Neural cell (in vitro differentiated cells): Measurements from ENCODE around the gene NFYC. TPM values are rescaled to one million over a fixed set of nuclear protein-coding genes. Genes with fewer than 3 reads are reported as not detected.

Source experiments
- H2AFZ ChIP-seq: fragments of 200-600, 300-800 bp; sonication (generic), shearing (Covaris generic); 2 replicates; pipeline ENCODE4 v1.6.0; 2014; ENCODE audit warnings: low read depth, mild to moderate bottlenecking, antibody characterized with exemption, low read length, moderate library complexity
- H3F3A ChIP-seq: fragments of 200-600 bp; shearing (Covaris generic); 2 replicates; pipeline ENCODE4 v1.6.1; 2016; ENCODE audit warnings: mild to moderate bottlenecking, moderate library complexity, mixed read lengths, antibody characterized with exemption, low read length; ENCODE audit not compliant: insufficient read depth, poor library complexity, severe bottlenecking
- H3K27ac ChIP-seq: fragments of 200-600, 300-800 bp; sonication (generic), shearing (Covaris generic); 2 replicates; pipeline ENCODE4 v1.5.1; 2014; ENCODE audit warnings: mild to moderate bottlenecking, low read length, moderate library complexity
- H3K27me3 ChIP-seq: fragments of 300-800, 200-600 bp; sonication (generic), shearing (Covaris generic); 2 replicates; pipeline ENCODE4 v1.6.0; 2014; ENCODE audit warnings: mild to moderate bottlenecking, low read depth, low read length, moderate library complexity; ENCODE audit not compliant: insufficient read depth
- H3K36me3 ChIP-seq: fragments of 300-800, 200-600 bp; sonication (generic), shearing (Covaris generic); 2 replicates; pipeline ENCODE4 v1.5.1; 2014; ENCODE audit warnings: mild to moderate bottlenecking, antibody characterized with exemption, low read length, moderate library complexity; ENCODE audit not compliant: insufficient read depth
- H3K4me2 ChIP-seq: fragments of 300-800, 200-600 bp; sonication (generic), shearing (Covaris generic); 2 replicates; pipeline ENCODE4 v1.6.0; 2014; ENCODE audit warnings: mild to moderate bottlenecking, low read length
- H3K4me3 ChIP-seq: fragments of 300-800, 200-600 bp; sonication (generic), shearing (Covaris generic); 2 replicates; pipeline ENCODE4 v1.5.1; 2014; ENCODE audit warnings: mild to moderate bottlenecking, low read length, moderate library complexity
- H3K79me2 ChIP-seq: fragments of 200-600 bp; shearing (Covaris generic); replicated peaks from 2 replicates; pipeline ENCODE4 v1.6.0; 2014; ENCODE audit warnings: mild to moderate bottlenecking, low read length, moderate library complexity; ENCODE audit not compliant: insufficient read depth
- H3K9ac ChIP-seq: fragments of 300-800, 200-600 bp; sonication (generic), shearing (Covaris generic); 2 replicates; pipeline ENCODE4 v1.6.1; 2016; ENCODE audit warnings: mild to moderate bottlenecking, low read length, mixed read lengths
- H3K9me2 ChIP-seq: fragments of 200-600 bp; shearing (Covaris generic); 2 replicates; pipeline ENCODE4 v1.6.1; 2016; ENCODE audit warnings: mild to moderate bottlenecking, low read length, mixed read lengths; ENCODE audit not compliant: insufficient read depth
- H3K9me3 ChIP-seq: fragments of 200-600, 300-800 bp; sonication (generic), shearing (Covaris generic); 2 replicates; pipeline ENCODE4 v1.6.1; 2016; ENCODE audit warnings: mild to moderate bottlenecking, mixed run types, low read length, moderate library complexity, mixed read lengths
- H4K20me1 ChIP-seq: fragments of 200-600 bp; shearing (Covaris generic); 2 replicates; pipeline ENCODE4 v1.6.1; 2016; ENCODE audit warnings: mild to moderate bottlenecking, mixed run types; ENCODE audit not compliant: insufficient read depth
- EP300 ChIP-seq: fragments of 450-650 bp; conservative IDR thresholded peaks from 2 replicates; pipeline ENCODE4 v1.6.1; 2014; ENCODE audit warnings: antibody characterized with exemption, mild to moderate bottlenecking, moderate library complexity; ENCODE audit not compliant: poor library complexity, severe bottlenecking
- EZH2 ChIP-seq: fragments of 200-600, 300-800 bp; shearing (Covaris generic), sonication (generic); IDR thresholded peaks from 2 replicates; pipeline ENCODE4 v1.6.1; 2014; ENCODE audit warnings: antibody characterized with exemption, low read length, borderline replicate concordance, mild to moderate bottlenecking; ENCODE audit not compliant: insufficient read depth, poor library complexity, severe bottlenecking
- MXI1 ChIP-seq: fragments of 450-650 bp; conservative IDR thresholded peaks from 2 replicates; pipeline ENCODE4 v1.6.1; 2014; ENCODE audit warnings: antibody characterized with exemption, mild to moderate bottlenecking; ENCODE audit not compliant: poor library complexity, severe bottlenecking
- POLR2AphosphoS5 ChIP-seq: IDR thresholded peaks from 2 replicates; pipeline ENCODE4 v1.6.1; 2012
- RAD21 ChIP-seq: fragments of 450-650 bp; conservative IDR thresholded peaks from 2 replicates; pipeline ENCODE4 v1.6.1; 2014; ENCODE audit warnings: antibody characterized with exemption, mild to moderate bottlenecking, moderate library complexity
- SMC3 ChIP-seq: fragments of 450-650 bp; conservative IDR thresholded peaks from 2 replicates; pipeline ENCODE4 v1.6.1; 2014; ENCODE audit warnings: antibody characterized with exemption, mild to moderate bottlenecking, moderate library complexity; ENCODE audit not compliant: poor library complexity
- TAF1 ChIP-seq: IDR thresholded peaks from 2 replicates; pipeline ENCODE4 v1.6.1; 2012; ENCODE audit warnings: low read depth
- polyA plus RNA-seq: library from polyadenylated mRNA; depleted of rRNA; stranded (reverse); fragments of >200 nt; gene quantifications from 2 replicates; pipeline ENCODE4 v1.2.3, GENCODE V29; 2014
- TF ChIP-seq, protein P1 (sequence below): IDR thresholded peaks from 2 replicates; pipeline ENCODE4 v1.6.1; 2012; ENCODE audit warnings: borderline replicate concordance
- TF ChIP-seq, protein P2 (sequence below): fragments of 450-650 bp; IDR thresholded peaks from 2 replicates; pipeline ENCODE4 v1.5.1; 2014; ENCODE audit warnings: antibody characterized with exemption, mild to moderate bottlenecking, moderate library complexity; ENCODE audit not compliant: poor library complexity, severe bottlenecking

Gene NFYC
- polyA plus RNA-seq, 1 donor from 2014 or later, result 66.0 TPM

DNA sequence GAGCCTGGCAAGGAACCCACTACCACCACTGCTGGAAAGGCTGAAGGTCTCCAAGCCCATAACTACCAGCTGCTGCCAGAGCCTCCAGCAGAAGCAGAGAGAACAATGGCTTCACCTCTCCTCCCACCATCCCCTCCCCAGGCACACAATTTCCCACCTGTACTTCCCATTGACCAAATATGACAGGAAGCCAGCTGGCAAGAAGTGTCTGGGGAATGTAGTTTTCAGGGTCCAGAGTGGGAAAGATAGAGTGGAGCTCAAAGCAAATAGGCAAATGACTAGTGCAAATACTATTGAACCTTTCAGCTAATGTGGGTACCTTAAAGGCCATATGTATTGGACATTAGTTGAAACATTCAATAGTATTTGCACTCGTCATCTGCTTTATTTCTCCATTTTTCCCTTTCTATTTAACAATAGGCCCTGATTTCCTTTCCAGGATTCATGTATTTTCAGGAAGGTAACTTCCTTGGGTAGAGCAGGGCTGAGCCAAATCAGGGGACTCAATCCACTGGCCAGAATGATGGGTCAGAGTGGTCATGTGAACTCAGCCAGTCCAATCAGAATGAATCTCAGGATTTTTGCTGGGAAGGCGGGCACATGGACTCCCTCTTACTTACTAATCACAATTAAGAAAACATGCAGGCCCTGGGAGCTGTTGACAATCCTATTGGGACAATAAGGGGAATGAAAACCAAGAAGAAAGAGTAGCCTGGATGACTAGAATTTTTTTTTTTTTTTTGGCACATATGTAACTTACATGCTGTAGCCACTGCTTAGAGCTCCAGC is 12.1 kb upstream of the NFYC start:
- H3K4me3 ChIP-seq, result no peak overlapping the region
- H4K20me1 ChIP-seq, result no peaks in the 10 kb centered on the region
- H3K36me3 ChIP-seq, result no peaks in the 10 kb centered on the region
- no peak overlapping the region for H3K9ac ChIP-seq
- no peaks in the 10 kb centered on the region for H3K27me3 ChIP-seq
- TF ChIP-seq MXI1, result no peak
- no peak for TF ChIP-seq POLR2AphosphoS5
- no peak for TF ChIP-seq EZH2
- no peak for TF ChIP-seq EP300
- no peak for TF ChIP-seq TAF1
- TF ChIP-seq RAD21, result no peak
- TF ChIP-seq, protein P1, sequence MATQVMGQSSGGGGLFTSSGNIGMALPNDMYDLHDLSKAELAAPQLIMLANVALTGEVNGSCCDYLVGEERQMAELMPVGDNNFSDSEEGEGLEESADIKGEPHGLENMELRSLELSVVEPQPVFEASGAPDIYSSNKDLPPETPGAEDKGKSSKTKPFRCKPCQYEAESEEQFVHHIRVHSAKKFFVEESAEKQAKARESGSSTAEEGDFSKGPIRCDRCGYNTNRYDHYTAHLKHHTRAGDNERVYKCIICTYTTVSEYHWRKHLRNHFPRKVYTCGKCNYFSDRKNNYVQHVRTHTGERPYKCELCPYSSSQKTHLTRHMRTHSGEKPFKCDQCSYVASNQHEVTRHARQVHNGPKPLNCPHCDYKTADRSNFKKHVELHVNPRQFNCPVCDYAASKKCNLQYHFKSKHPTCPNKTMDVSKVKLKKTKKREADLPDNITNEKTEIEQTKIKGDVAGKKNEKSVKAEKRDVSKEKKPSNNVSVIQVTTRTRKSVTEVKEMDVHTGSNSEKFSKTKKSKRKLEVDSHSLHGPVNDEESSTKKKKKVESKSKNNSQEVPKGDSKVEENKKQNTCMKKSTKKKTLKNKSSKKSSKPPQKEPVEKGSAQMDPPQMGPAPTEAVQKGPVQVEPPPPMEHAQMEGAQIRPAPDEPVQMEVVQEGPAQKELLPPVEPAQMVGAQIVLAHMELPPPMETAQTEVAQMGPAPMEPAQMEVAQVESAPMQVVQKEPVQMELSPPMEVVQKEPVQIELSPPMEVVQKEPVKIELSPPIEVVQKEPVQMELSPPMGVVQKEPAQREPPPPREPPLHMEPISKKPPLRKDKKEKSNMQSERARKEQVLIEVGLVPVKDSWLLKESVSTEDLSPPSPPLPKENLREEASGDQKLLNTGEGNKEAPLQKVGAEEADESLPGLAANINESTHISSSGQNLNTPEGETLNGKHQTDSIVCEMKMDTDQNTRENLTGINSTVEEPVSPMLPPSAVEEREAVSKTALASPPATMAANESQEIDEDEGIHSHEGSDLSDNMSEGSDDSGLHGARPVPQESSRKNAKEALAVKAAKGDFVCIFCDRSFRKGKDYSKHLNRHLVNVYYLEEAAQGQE, result no peak
- TF ChIP-seq, protein P2, sequence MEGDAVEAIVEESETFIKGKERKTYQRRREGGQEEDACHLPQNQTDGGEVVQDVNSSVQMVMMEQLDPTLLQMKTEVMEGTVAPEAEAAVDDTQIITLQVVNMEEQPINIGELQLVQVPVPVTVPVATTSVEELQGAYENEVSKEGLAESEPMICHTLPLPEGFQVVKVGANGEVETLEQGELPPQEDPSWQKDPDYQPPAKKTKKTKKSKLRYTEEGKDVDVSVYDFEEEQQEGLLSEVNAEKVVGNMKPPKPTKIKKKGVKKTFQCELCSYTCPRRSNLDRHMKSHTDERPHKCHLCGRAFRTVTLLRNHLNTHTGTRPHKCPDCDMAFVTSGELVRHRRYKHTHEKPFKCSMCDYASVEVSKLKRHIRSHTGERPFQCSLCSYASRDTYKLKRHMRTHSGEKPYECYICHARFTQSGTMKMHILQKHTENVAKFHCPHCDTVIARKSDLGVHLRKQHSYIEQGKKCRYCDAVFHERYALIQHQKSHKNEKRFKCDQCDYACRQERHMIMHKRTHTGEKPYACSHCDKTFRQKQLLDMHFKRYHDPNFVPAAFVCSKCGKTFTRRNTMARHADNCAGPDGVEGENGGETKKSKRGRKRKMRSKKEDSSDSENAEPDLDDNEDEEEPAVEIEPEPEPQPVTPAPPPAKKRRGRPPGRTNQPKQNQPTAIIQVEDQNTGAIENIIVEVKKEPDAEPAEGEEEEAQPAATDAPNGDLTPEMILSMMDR, result no peak
- no peak for TF ChIP-seq SMC3
- no peaks in the 10 kb centered on the region for H3F3A ChIP-seq
- no peaks in the 10 kb centered on the region for H3K9me3 ChIP-seq
- H3K4me2 ChIP-seq, result no peak overlapping the region
- no peaks in the 10 kb centered on the region for H3K79me2 ChIP-seq
- H2AFZ ChIP-seq, result no peak overlapping the region
- H3K27ac ChIP-seq, result no peak overlapping the region
- no peaks in the 10 kb centered on the region for H3K9me2 ChIP-seq

DNA sequence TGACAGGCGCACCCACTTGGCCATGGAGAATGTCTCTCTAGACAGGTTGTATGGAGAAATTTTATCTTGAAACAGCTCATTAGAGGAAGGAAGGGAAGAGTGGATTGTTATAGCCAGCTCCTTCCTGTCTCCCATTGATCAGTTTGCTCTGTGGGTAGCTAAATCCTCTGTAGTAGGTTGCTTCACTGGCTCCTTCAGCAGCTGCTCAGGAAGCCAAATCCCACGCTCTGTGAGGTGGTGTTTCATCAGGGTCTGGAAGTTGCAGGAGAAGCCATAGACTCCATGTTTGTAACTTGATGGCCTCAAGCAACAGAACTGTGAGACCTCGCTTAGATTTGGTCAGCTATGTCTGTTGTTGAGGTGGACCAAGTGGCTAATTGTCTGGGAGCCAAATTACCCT is 6.8 kb upstream of the NFYC start:
- Histone ChIP-seq H3K9me2 (no peaks in the 10 kb centered on the region), H3K27me3 (no peaks in the 10 kb centered on the region), H3K4me2 (no peak overlapping the region), H3K27ac (no peak overlapping the region), H3K4me3 (no peak overlapping the region), H3K9me3 (no peaks in the 10 kb centered on the region), H3K79me2 (peaks cover 3% of the 10 kb centered on the region), H3F3A (no peaks in the 10 kb centered on the region), H3K9ac (no peak overlapping the region), H2AFZ (no peak overlapping the region), H3K36me3 (peaks cover 4% of the 10 kb centered on the region), H4K20me1 (no peaks in the 10 kb centered on the region)
- TF ChIP-seq, protein P1, result no peak
- TF ChIP-seq EZH2 (no peak), EP300 (no peak), TAF1 (no peak), POLR2AphosphoS5 (no peak), MXI1 (no peak), SMC3 (no peak), RAD21 (no peak)
- TF ChIP-seq, protein P2, result no peak
